ENCODE measurements around the gene PPP1R15B.

GRCh38 chr1:204401730-204402129, 9.9 kb downstream of the PPP1R15B start:
- no peak for TF ChIP-seq POLR2A (IDR thresholded peaks at IDR 0.05)
- no peak for TF ChIP-seq CTCF (IDR thresholded peaks at IDR 0.05)

Measured in gastroesophageal sphincter (tissue), 3 donors.